GM06990 (cell line): ENCODE results near the gene VAV3.

ENCODE experiments used
- DNase-seq: peaks from one replicate; pipeline ENCODE4 v3.0.0-alpha.2; 2011; ENCODE audit not compliant: insufficient read length; ENCODE audit errors: extremely low read depth
- H3K27me3 ChIP-seq: replicated peaks from 2 replicates; pipeline ENCODE4 v1.6.0; 2011; ENCODE audit warnings: low read length; ENCODE audit not compliant: control insufficient read depth, insufficient read depth
- H3K36me3 ChIP-seq: 2 replicates; pipeline ENCODE4 v1.5.1; 2011; ENCODE audit warnings: low read length; ENCODE audit not compliant: control insufficient read depth, insufficient read depth
- H3K4me3 ChIP-seq: replicated peaks from 2 replicates; pipeline ENCODE4 v1.5.1; 2011; ENCODE audit warnings: low read depth, mild to moderate bottlenecking, control low read depth, low read length
- CTCF ChIP-seq: IDR thresholded peaks from 2 replicates; pipeline ENCODE4 v1.5.1; 2011; ENCODE audit warnings: low read length, control low read depth, mild to moderate bottlenecking, inconsistent platforms; ENCODE audit not compliant: insufficient read depth, poor library complexity, severe bottlenecking

The VAV3 gene

GRCh38 chr1:107555578-107555977, 409.4 kb downstream of the VAV3 start:
- TF ChIP-seq CTCF = no peak
- no peak for DNase-seq

GRCh38 chr1:107552781-107553180, 412.2 kb downstream of the VAV3 start:
- Histone ChIP-seq H3K27me3 (peaks cover 2% of the 10 kb centered on the region), H3K4me3 (no peak overlapping the region), H3K36me3 (no peaks in the 10 kb centered on the region)
- TF ChIP-seq CTCF = no peak
- DNase-seq = no peak

More at GRCh38 chr1:107555578-107555977, 409.4 kb downstream of the VAV3 start:
- no peak overlapping the region for H3K4me3 ChIP-seq
- peaks cover 2% of the 10 kb centered on the region for H3K27me3 ChIP-seq
- H3K36me3 ChIP-seq = no peaks in the 10 kb centered on the region

DNA sequence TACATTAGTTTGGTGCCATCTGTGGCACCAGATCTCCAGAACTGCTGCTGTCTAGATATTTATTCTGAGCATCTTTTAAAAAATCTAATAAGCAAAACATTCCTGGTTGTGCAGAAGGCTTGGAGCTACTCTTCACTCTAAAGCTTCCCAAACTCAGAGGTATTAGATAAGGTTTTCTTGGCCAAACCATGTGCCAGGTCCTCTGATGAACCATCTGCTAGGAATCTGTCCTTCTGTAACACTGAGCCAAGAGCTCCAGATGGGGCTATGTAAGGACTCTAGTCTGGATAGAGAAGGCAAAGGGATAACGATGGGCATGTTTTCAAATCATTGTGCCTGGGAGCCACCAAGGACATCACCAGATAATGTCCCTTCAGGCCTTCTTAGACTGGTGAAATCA, 413.5 kb downstream of the VAV3 start:
- H3K27me3 ChIP-seq = peaks cover 2% of the 10 kb centered on the region
- no peaks in the 10 kb centered on the region for H3K36me3 ChIP-seq
- DNase-seq = no peak
- H3K4me3 ChIP-seq = no peak overlapping the region
- no peak for TF ChIP-seq CTCF

DNA sequence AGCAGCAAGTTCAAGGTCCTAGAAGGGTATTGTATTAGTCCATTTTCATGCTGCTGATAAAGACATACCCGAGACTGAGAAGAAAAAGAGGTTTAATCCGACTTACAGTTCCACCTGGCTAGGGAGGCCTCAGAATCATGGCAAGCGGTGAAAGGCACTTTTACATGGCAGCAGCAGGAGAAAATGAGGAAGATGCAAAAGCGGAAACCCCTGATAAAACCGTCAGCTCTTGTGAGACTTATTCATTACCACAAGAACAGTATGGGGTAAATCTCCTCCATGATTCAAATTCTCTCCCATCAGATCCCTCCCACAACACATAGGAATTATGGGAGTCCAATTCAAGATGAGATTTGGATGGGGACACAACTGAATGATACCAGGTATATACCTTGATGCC, 414.6 kb downstream of the VAV3 start:
- Histone ChIP-seq H3K4me3 (no peak overlapping the region), H3K36me3 (no peaks in the 10 kb centered on the region), H3K27me3 (peaks cover 2% of the 10 kb centered on the region)
- no peak for TF ChIP-seq CTCF
- no peak for DNase-seq

- TF ChIP-seq CTCF = no peak
- no peak for DNase-seq
- peaks cover 2% of the 10 kb centered on the region for H3K27me3 ChIP-seq
- no peak overlapping the region for H3K4me3 ChIP-seq
- no peaks in the 10 kb centered on the region for H3K36me3 ChIP-seq
These were observed 415.7 kb downstream of the VAV3 start for GRCh38 chr1:107549152-107549810.

- Histone ChIP-seq H3K27me3 (peaks cover 2% of the 10 kb centered on the region), H3K36me3 (no peaks in the 10 kb centered on the region), H3K4me3 (no peak overlapping the region)
- no peak for DNase-seq
- no peak for TF ChIP-seq CTCF
These were observed 416.7 kb downstream of the VAV3 start for GRCh38 chr1:107548276-107548675.
